Measurements from ENCODE around the gene ACTG2.

GRCh38 chr2:73961274-73961673, 68.5 kb downstream of the ACTG2 start:
- TF ChIP-seq REST (IDR thresholded peaks at IDR 0.05; ENCODE audit: insufficient read depth in 1 of 2, low read depth in 2 of 2, low read length in 1 of 2) (no peak), POLR2AphosphoS5 (IDR thresholded peaks at IDR 0.05; ENCODE audit: low read depth, low read length) (no peak), CTCF (IDR thresholded peaks at IDR 0.05) (no peak)

Data from Panc1 (cell line).